ENCODE results near the gene RPL5.
"Not testable (repeated sequence)": the region's sequence is repeated elsewhere in the genome, so short reads cannot be mapped to it uniquely, and the experiment has no call there.

The RPL5 gene

GRCh38 chr1:92831762-92832536 lies at the start of gene RPL5:
Gene RPL5, plus strand, starts transcription at chr1:92832040. Its CDS starts 75 bp downstream, at chr1:92832115.
- Histone ChIP-seq H3K27me3 (ENCODE audit: control insufficient read depth in 1 of 2, insufficient read depth in 2 of 2, low read length in 2 of 2) (no peaks in the 10 kb centered on the region), H3K4me3 (ENCODE audit: low read depth in 1 of 2, low read length in 2 of 2) (peak within 1 kb of the TSS; percentile 90 to 100), H3K9me3 (ENCODE audit: control insufficient read depth in 1 of 2, low read length in 2 of 2) (no peaks in the 10 kb centered on the region), H3K27ac (ENCODE audit: low read depth, low read length) (peak within 1 kb of the TSS; percentile 74), H3K36me3 (ENCODE audit: control insufficient read depth in 1 of 2, insufficient read depth in 2 of 2, low read length in 2 of 2) (peaks cover 18 to 36% of the 10 kb centered on the region in 2 donors), H3K9ac (ENCODE audit: low read depth in 1 of 2, low read length in 2 of 2) (peak within 1 kb of the TSS; percentile 90 to 99), H3K4me1 (ENCODE audit: control insufficient read depth in 1 of 2, insufficient read depth in 2 of 2, low read length in 2 of 2) (peaks cover 21 to 29% of the 10 kb centered on the region in 2 donors)

- not testable (repeated sequence) for H3K27ac ChIP-seq (ENCODE audit: low read depth, low read length); H3K27me3 ChIP-seq (ENCODE audit: control insufficient read depth in 1 of 2, insufficient read depth in 2 of 2, low read length in 2 of 2); H3K36me3 ChIP-seq (ENCODE audit: control insufficient read depth in 1 of 2, insufficient read depth in 2 of 2, low read length in 2 of 2); H3K9me3 ChIP-seq (ENCODE audit: control insufficient read depth in 1 of 2, low read length in 2 of 2)
- H3K4me1 ChIP-seq (ENCODE audit: control insufficient read depth in 1 of 2, insufficient read depth in 2 of 2, low read length in 2 of 2), result peaks cover 9 to 12% of the 10 kb centered on the region in 2 donors
- peak overlapping the region; percentile 82 to 83 for H3K4me3 ChIP-seq (ENCODE audit: low read depth in 1 of 2, low read length in 2 of 2)
- peak overlapping the region; percentile 66 to 81 for H3K9ac ChIP-seq (ENCODE audit: low read depth in 1 of 2, low read length in 2 of 2)
These were observed 48.3 kb upstream of the RPL5 start for GRCh38 chr1:92783550-92783949.

GRCh38 chr1:92784021-92784638 lies 47.7 kb upstream of the RPL5 start:
- no peaks in the 10 kb centered on the region for H3K9me3 ChIP-seq (ENCODE audit: control insufficient read depth in 1 of 2, low read length in 2 of 2)
- peak overlapping the region; percentile 66 to 81 for H3K9ac ChIP-seq (ENCODE audit: low read depth in 1 of 2, low read length in 2 of 2)
- H3K4me1 ChIP-seq (ENCODE audit: control insufficient read depth in 1 of 2, insufficient read depth in 2 of 2, low read length in 2 of 2), result peaks cover 9 to 12% of the 10 kb centered on the region in 2 donors
- peak overlapping the region; percentile 82 to 83 for H3K4me3 ChIP-seq (ENCODE audit: low read depth in 1 of 2, low read length in 2 of 2)
- no peaks in the 10 kb centered on the region for H3K27me3 ChIP-seq (ENCODE audit: control insufficient read depth in 1 of 2, insufficient read depth in 2 of 2, low read length in 2 of 2)
- no peaks in the 10 kb centered on the region for H3K36me3 ChIP-seq (ENCODE audit: control insufficient read depth in 1 of 2, insufficient read depth in 2 of 2, low read length in 2 of 2)
- H3K27ac ChIP-seq (ENCODE audit: low read depth, low read length), result peak overlapping the region; percentile 100

GRCh38 chr1:92784639-92785500 lies 47.0 kb upstream of the RPL5 start, which contains the start of gene EVI5:
Gene EVI5, minus strand, starts transcription at chr1:92785108. Its CDS starts 48,562 bp downstream, at chr1:92736546.
- Histone ChIP-seq H3K27me3 (ENCODE audit: control insufficient read depth in 1 of 2, insufficient read depth in 2 of 2, low read length in 2 of 2) (no peaks in the 10 kb centered on the region), H3K4me1 (ENCODE audit: control insufficient read depth in 1 of 2, insufficient read depth in 2 of 2, low read length in 2 of 2) (peaks cover 9 to 11% of the 10 kb centered on the region in 2 donors), H3K36me3 (ENCODE audit: control insufficient read depth in 1 of 2, insufficient read depth in 2 of 2, low read length in 2 of 2) (no peaks in the 10 kb centered on the region), H3K9ac (ENCODE audit: low read depth in 1 of 2, low read length in 2 of 2) (peak within 1 kb of the TSS; percentile 66 to 81), H3K9me3 (ENCODE audit: control insufficient read depth in 1 of 2, low read length in 2 of 2) (no peaks in the 10 kb centered on the region), H3K4me3 (ENCODE audit: low read depth in 1 of 2, low read length in 2 of 2) (peak within 1 kb of the TSS; percentile 82 to 83), H3K27ac (ENCODE audit: low read depth, low read length) (peak within 1 kb of the TSS; percentile 100)

- no peaks in the 10 kb centered on the region for H3K36me3 ChIP-seq (ENCODE audit: control insufficient read depth in 1 of 2, insufficient read depth in 2 of 2, low read length in 2 of 2)
- H3K27me3 ChIP-seq (ENCODE audit: control insufficient read depth in 1 of 2, insufficient read depth in 2 of 2, low read length in 2 of 2), result no peaks in the 10 kb centered on the region
- no peaks in the 10 kb centered on the region for H3K9me3 ChIP-seq (ENCODE audit: control insufficient read depth in 1 of 2, low read length in 2 of 2)
- no peak overlapping the region for H3K27ac ChIP-seq (ENCODE audit: low read depth, low read length)
- peak overlapping the region in 1 of 2 donors; percentile 82 for H3K4me3 ChIP-seq (ENCODE audit: low read depth in 1 of 2, low read length in 2 of 2)
- H3K9ac ChIP-seq (ENCODE audit: low read depth in 1 of 2, low read length in 2 of 2), result no peak overlapping the region
- peaks cover 6 to 9% of the 10 kb centered on the region in 2 donors for H3K4me1 ChIP-seq (ENCODE audit: control insufficient read depth in 1 of 2, insufficient read depth in 2 of 2, low read length in 2 of 2)
These were observed 45.5 kb upstream of the RPL5 start for GRCh38 chr1:92786111-92786901.

GRCh38 chr1:92790081-92790480 lies 41.8 kb upstream of the RPL5 start:
- no peaks in the 10 kb centered on the region for H3K9me3 ChIP-seq (ENCODE audit: control insufficient read depth in 1 of 2, low read length in 2 of 2)
- no peak overlapping the region for H3K9ac ChIP-seq (ENCODE audit: low read depth in 1 of 2, low read length in 2 of 2)
- no peak overlapping the region for H3K4me3 ChIP-seq (ENCODE audit: low read depth in 1 of 2, low read length in 2 of 2)
- H3K4me1 ChIP-seq (ENCODE audit: control insufficient read depth in 1 of 2, insufficient read depth in 2 of 2, low read length in 2 of 2), result no peaks in the 10 kb centered on the region
- H3K27me3 ChIP-seq (ENCODE audit: control insufficient read depth in 1 of 2, insufficient read depth in 2 of 2, low read length in 2 of 2), result no peaks in the 10 kb centered on the region
- no peaks in the 10 kb centered on the region for H3K36me3 ChIP-seq (ENCODE audit: control insufficient read depth in 1 of 2, insufficient read depth in 2 of 2, low read length in 2 of 2)
- no peak overlapping the region for H3K27ac ChIP-seq (ENCODE audit: low read depth, low read length)

GRCh38 chr1:92790867-92791266 lies 41.0 kb upstream of the RPL5 start:
- Histone ChIP-seq H3K4me1 (ENCODE audit: control insufficient read depth in 1 of 2, insufficient read depth in 2 of 2, low read length in 2 of 2) (no peaks in the 10 kb centered on the region), H3K27me3 (ENCODE audit: control insufficient read depth in 1 of 2, insufficient read depth in 2 of 2, low read length in 2 of 2) (no peaks in the 10 kb centered on the region), H3K9ac (ENCODE audit: low read depth in 1 of 2, low read length in 2 of 2) (no peak overlapping the region), H3K36me3 (ENCODE audit: control insufficient read depth in 1 of 2, insufficient read depth in 2 of 2, low read length in 2 of 2) (no peaks in the 10 kb centered on the region), H3K27ac (ENCODE audit: low read depth, low read length) (no peak overlapping the region), H3K9me3 (ENCODE audit: control insufficient read depth in 1 of 2, low read length in 2 of 2) (no peaks in the 10 kb centered on the region), H3K4me3 (ENCODE audit: low read depth in 1 of 2, low read length in 2 of 2) (no peak overlapping the region)

GRCh38 chr1:92791487-92792066 lies 40.3 kb upstream of the RPL5 start:
- H3K9ac ChIP-seq (ENCODE audit: low read depth in 1 of 2, low read length in 2 of 2), result no peak overlapping the region
- H3K9me3 ChIP-seq (ENCODE audit: control insufficient read depth in 1 of 2, low read length in 2 of 2), result no peaks in the 10 kb centered on the region
- H3K4me1 ChIP-seq (ENCODE audit: control insufficient read depth in 1 of 2, insufficient read depth in 2 of 2, low read length in 2 of 2), result no peaks in the 10 kb centered on the region
- H3K36me3 ChIP-seq (ENCODE audit: control insufficient read depth in 1 of 2, insufficient read depth in 2 of 2, low read length in 2 of 2), result no peaks in the 10 kb centered on the region
- no peak overlapping the region for H3K27ac ChIP-seq (ENCODE audit: low read depth, low read length)
- no peak overlapping the region for H3K4me3 ChIP-seq (ENCODE audit: low read depth in 1 of 2, low read length in 2 of 2)
- H3K27me3 ChIP-seq (ENCODE audit: control insufficient read depth in 1 of 2, insufficient read depth in 2 of 2, low read length in 2 of 2), result no peaks in the 10 kb centered on the region

GRCh38 chr1:92792340-92792782 lies 39.5 kb upstream of the RPL5 start:
- H3K9me3 ChIP-seq (ENCODE audit: control insufficient read depth in 1 of 2, low read length in 2 of 2), result no peaks in the 10 kb centered on the region
- H3K4me3 ChIP-seq (ENCODE audit: low read depth in 1 of 2, low read length in 2 of 2), result no peak overlapping the region
- no peaks in the 10 kb centered on the region for H3K36me3 ChIP-seq (ENCODE audit: control insufficient read depth in 1 of 2, insufficient read depth in 2 of 2, low read length in 2 of 2)
- no peaks in the 10 kb centered on the region for H3K27me3 ChIP-seq (ENCODE audit: control insufficient read depth in 1 of 2, insufficient read depth in 2 of 2, low read length in 2 of 2)
- no peak overlapping the region for H3K9ac ChIP-seq (ENCODE audit: low read depth in 1 of 2, low read length in 2 of 2)
- H3K4me1 ChIP-seq (ENCODE audit: control insufficient read depth in 1 of 2, insufficient read depth in 2 of 2, low read length in 2 of 2), result no peaks in the 10 kb centered on the region
- H3K27ac ChIP-seq (ENCODE audit: low read depth, low read length), result no peak overlapping the region

Data from duodenal mucosa (tissue), 2 donors.